Activated naive CD4-positive, alpha-beta T cell treated with anti-CD3 and anti-CD28 coated beads, Interleukin-2, amount 50 U/mL, for 24 hours (primary cell): Measurements from ENCODE around the gene SLC25A22.

Experiments used
- H3K27ac Mint-ChIP-seq: one replicate; pipeline ENCODE4 v1.8.0; 2021; ENCODE audit warnings: mild to moderate bottlenecking, mixed read lengths
- H3K27me3 Mint-ChIP-seq: one replicate; pipeline ENCODE4 v1.8.0; 2021; ENCODE audit warnings: mixed read lengths
- H3K36me3 Mint-ChIP-seq: one replicate; pipeline ENCODE4 v1.8.0; 2021; ENCODE audit warnings: mixed read lengths
- H3K4me1 Mint-ChIP-seq: one replicate; pipeline ENCODE4 v1.8.0; 2021; ENCODE audit warnings: mixed read lengths
- H3K4me3 Mint-ChIP-seq: one replicate; pipeline ENCODE4 v1.8.0; 2021; ENCODE audit warnings: mild to moderate bottlenecking, mixed read lengths
- H3K9me3 Mint-ChIP-seq: one replicate; pipeline ENCODE4 v1.8.0; 2021; ENCODE audit warnings: mixed read lengths

Gene SLC25A22

DNA sequence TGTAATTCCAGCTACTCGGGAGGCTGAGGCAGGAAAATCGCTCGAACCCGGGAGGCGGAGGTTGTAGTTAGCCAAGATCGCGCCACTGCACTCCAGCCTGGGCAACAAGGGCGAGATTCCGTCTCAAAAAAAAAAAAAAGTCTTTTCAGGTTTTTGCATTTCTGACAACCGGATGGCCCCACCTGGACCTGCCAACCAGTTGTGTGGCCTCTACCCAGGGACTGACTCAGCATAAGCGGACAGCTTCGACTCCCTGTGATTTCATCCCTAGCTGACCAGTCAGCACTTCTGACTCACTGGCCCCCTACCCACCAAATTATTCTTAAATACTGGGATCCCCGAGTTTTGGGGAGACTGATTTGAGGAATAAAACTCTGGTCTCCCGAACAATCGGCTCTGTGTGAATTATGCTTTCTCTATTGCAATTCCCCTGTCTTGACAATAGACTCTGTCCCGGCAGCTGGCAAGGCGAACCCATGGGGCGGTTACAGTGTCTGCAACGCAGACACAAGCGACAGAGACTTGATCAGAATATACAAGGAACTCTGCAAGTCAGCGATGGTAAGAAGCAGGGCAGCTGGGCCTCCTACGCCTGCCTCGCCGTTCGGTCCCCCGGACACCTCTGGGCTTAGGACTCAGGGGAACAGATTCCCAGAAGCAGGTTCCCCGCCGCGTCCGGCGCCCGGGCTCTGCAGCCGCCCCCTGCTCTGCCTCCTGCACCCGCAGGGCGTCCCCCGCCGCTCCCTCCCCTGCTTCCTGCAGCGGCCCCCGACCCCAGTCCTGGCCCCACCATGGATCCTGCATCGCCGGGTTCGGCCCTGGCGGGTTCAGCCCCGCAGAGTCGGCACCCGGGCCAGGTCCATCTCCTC lies 51.6 kb downstream of the SLC25A22 start:
- H3K27ac Mint-ChIP-seq: peak overlapping the region; percentile 86
- no peaks in the 10 kb centered on the region for H3K9me3 Mint-ChIP-seq
- peak overlapping the region; percentile 88 for H3K4me3 Mint-ChIP-seq
- H3K4me1 Mint-ChIP-seq: peaks cover 13% of the 10 kb centered on the region
- H3K27me3 Mint-ChIP-seq: no peaks in the 10 kb centered on the region
- no peaks in the 10 kb centered on the region for H3K36me3 Mint-ChIP-seq

- Mint-ChIP-seq H3K27me3 (no peaks in the 10 kb centered on the region), H3K9me3 (no peaks in the 10 kb centered on the region), H3K4me1 (peaks cover 13% of the 10 kb centered on the region), H3K27ac (no peak overlapping the region), H3K36me3 (no peaks in the 10 kb centered on the region), H3K4me3 (no peak overlapping the region)
Measured at GRCh38 chr11:745428-745827, 52.7 kb downstream of the SLC25A22 start.

DNA sequence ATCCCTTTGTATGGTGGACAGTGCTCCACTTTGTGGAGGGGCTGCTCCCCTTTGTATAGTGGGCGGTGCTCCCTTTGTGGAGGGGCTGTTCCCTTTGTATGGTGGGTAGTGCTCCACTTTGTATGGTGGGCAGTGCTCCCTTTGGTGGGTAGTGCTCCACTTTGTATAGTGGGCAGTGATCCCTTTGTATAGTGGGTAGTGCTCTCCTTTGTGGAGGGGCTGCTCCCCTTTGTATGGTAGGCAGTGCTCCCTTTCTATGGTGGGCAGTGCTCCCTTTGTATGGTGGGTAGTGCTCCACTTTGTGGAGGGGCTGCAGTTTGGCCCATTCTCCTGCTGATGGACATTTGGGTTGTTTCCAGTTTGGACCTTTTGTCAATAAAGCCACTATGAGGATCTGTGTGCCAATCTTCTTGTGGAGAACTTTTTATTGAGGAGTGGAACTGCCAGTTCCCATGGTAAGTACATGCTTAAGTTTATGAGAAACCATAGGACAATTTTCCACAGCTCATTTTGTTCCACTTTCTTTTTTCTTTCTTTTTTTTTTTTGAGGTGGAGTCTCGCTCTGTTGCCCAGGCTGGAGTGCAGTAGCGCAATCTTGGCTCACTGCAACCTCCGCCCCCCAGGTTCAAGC lies 55.4 kb downstream of the SLC25A22 start:
- Mint-ChIP-seq H3K27ac (peak overlapping the region; percentile 30), H3K4me1 (peaks cover 9% of the 10 kb centered on the region), H3K4me3 (no peak overlapping the region), H3K9me3 (no peaks in the 10 kb centered on the region), H3K36me3 (no peaks in the 10 kb centered on the region), H3K27me3 (no peaks in the 10 kb centered on the region)

DNA sequence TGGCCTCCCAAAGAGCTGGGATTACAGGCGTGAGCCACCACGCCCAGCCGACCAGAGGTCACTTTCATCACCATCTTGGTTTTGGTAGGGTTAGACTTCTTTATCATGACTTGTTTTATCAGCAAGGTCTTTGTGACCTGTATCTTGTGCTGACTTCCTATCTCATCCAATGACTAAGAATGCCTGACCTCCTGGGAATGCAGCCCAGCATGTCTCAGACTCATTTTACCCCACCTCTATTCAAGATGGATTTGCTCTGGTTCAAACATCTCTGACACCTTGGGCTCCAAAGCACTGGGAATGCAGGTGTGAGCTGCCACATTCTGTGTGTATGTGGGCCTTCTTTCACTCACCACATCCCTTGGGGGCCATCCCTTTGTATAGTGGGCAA lies 55.9 kb downstream of the SLC25A22 start:
- Mint-ChIP-seq H3K4me3 (no peak overlapping the region), H3K36me3 (no peaks in the 10 kb centered on the region), H3K27ac (no peak overlapping the region), H3K9me3 (no peaks in the 10 kb centered on the region), H3K4me1 (peaks cover 15% of the 10 kb centered on the region), H3K27me3 (no peaks in the 10 kb centered on the region)
